K562 (cell line): ENCODE data around the gene LMX1B. TPM values are rescaled to one million over a fixed set of nuclear protein-coding genes. Genes with fewer than 3 reads are reported as not detected.
A peak's percentile ranks its signal among the peaks of the same experiment; 100 is the strongest.

ENCODE experiments used
- ATAC-seq: fragments of 200-7000 bp; cut with Tn5 transposase; 3 replicates; pipeline ENCODE4 v1.9.1; 2020; ENCODE audit warnings: moderate library complexity
- BruUV-seq: library from RNA; stranded (reverse); fragments of 400-500 nt; replicated peaks from 2 replicates; lab custom pipeline; 2021; lab: Mats Ljungman, UMichigan
- CTCF ChIA-PET: fragments of 300-600 bp; formaldehyde crosslinking; extraction: SDS; loops from one replicate; lab custom pipeline; 2021; ENCODE audit warnings: low intra/inter-chr PET ratio; lab: Yijun Ruan, JAX
- POLR2A ChIA-PET: fragments of 300-600, 350-650 bp; sonication (Branson Sonifier 250); formaldehyde crosslinking; extraction: SDS; loops from one replicate; lab custom pipeline; 2021; ENCODE audit warnings: antibody characterized with exemption, inconsistent platforms; lab: Yijun Ruan, JAX
- DNase-seq, 4 experiments: peaks; one replicate each; pipeline versions ENCODE4 v3.0.0 to v3.0.0-alpha.2; 2011 to 2018; ENCODE audit warnings: low spot score in 3 of 4, mixed read lengths in 3 of 4; ENCODE audit errors: extremely low read depth in 1 of 4
- FAIRE-seq: peaks from 2 replicates; lab custom pipeline; 2011; peaks lifted over from hg19 to GRCh38; lab: Jason Lieb, UNC
- H2AFZ ChIP-seq: 2 replicates; pipeline ENCODE4 v1.6.0; 2011; ENCODE audit warnings: low read depth, low read length, control low read depth, inconsistent platforms
- H3K27ac ChIP-seq: fragments of 200-600 bp; 3 replicates; pipeline ENCODE4 v1.8.0; 2011; ENCODE audit warnings: low read depth, mild to moderate bottlenecking, control low read depth, inconsistent platforms, low read length, moderate library complexity, mixed read lengths; ENCODE audit errors: extremely low read depth
- H3K27me3 ChIP-seq, 2 experiments: fragments of 300-600 bp in 1 of 2; 2 replicates in 1 of 2; 3 replicates in 1 of 2; pipeline versions ENCODE4 v1.6.0 to v1.8.0; 2011; ENCODE audit warnings: inconsistent platforms in 2 of 2, low read length in 2 of 2, mild to moderate bottlenecking in 1 of 2, mixed read lengths in 1 of 2, moderate library complexity in 1 of 2; ENCODE audit not compliant: control insufficient read depth in 2 of 2, insufficient read depth in 2 of 2
- H3K36me3 ChIP-seq: fragments of 300-600 bp; 3 replicates; pipeline ENCODE4 v1.8.0; 2011; ENCODE audit warnings: mild to moderate bottlenecking, low read length, inconsistent platforms; ENCODE audit not compliant: control insufficient read depth, insufficient read depth
- H3K4me1 ChIP-seq, 2 experiments: fragments of 200-600 bp in 1 of 2; replicated peaks in 1 of 2; 2 replicates in 1 of 2; 3 replicates in 1 of 2; pipeline versions ENCODE4 v1.5.1 to v1.8.0; 2011; ENCODE audit warnings: inconsistent platforms in 2 of 2, low read length in 2 of 2, mild to moderate bottlenecking in 1 of 2, mixed read lengths in 1 of 2, moderate library complexity in 1 of 2; ENCODE audit not compliant: control insufficient read depth in 2 of 2, insufficient read depth in 2 of 2
- H3K4me2 ChIP-seq: 2 replicates; pipeline ENCODE4 v1.6.1; 2011; ENCODE audit warnings: low read length, control low read depth, inconsistent platforms, mixed read lengths; ENCODE audit not compliant: insufficient read depth
- H3K4me3 ChIP-seq: fragments of 200-600 bp; sonication (generic), shearing (Covaris generic); 2 replicates; pipeline ENCODE4 v1.5.1; 2016; ENCODE audit warnings: control low read depth, inconsistent platforms
- H3K79me2 ChIP-seq: fragments of 200-600 bp; 3 replicates; pipeline ENCODE4 v1.8.0; 2011; ENCODE audit warnings: low read length, inconsistent platforms; ENCODE audit not compliant: control insufficient read depth, insufficient read depth
- H3K9ac ChIP-seq, 2 experiments: 2 replicates each; pipeline versions ENCODE4 v1.6.0 to v1.6.1; 2011; ENCODE audit warnings: low read depth in 2 of 2, low read length in 2 of 2, control low read depth in 1 of 2, inconsistent platforms in 1 of 2, mild to moderate bottlenecking in 1 of 2, mixed read lengths in 1 of 2; ENCODE audit not compliant: insufficient read depth in 1 of 2
- H3K9me1 ChIP-seq: one replicate; pipeline ENCODE4 v1.6.0; 2011; ENCODE audit warnings: inconsistent platforms, mild to moderate bottlenecking, low read length, moderate library complexity; ENCODE audit not compliant: control insufficient read depth, insufficient read depth
- H3K9me3 ChIP-seq: replicated peaks from 2 replicates; pipeline ENCODE4 v1.5.1; 2011; ENCODE audit warnings: low read depth, low read length, inconsistent platforms; ENCODE audit not compliant: control insufficient read depth, insufficient read depth
- H4K20me1 ChIP-seq: replicated peaks from 2 replicates; pipeline ENCODE4 v1.6.1; 2011; ENCODE audit warnings: low read length, inconsistent platforms, mixed read lengths; ENCODE audit not compliant: control insufficient read depth, insufficient read depth
- CBX8 ChIP-seq: fragments of 200-600 bp; sonication (generic); IDR thresholded peaks from 2 replicates; pipeline ENCODE4 v1.6.1; 2012; ENCODE audit warnings: borderline replicate concordance, mixed run types, low read depth, mild to moderate bottlenecking, moderate library complexity, mixed read lengths, low read length, control low read depth, inconsistent platforms; ENCODE audit not compliant: poor library complexity, severe bottlenecking; ENCODE audit errors: extremely low read depth
- NFIC ChIP-seq: fragments of 450-650 bp; IDR thresholded peaks from 2 replicates; pipeline ENCODE4 v1.6.1; 2017; ENCODE audit warnings: mild to moderate bottlenecking, inconsistent platforms
- SAFB2 ChIP-seq: fragments of 200-400 bp; formaldehyde crosslinking; IDR thresholded peaks from 2 replicates; pipeline ENCODE4 v1.6.1; 2018; ENCODE audit warnings: borderline replicate concordance, low read length, low read depth, moderate library complexity; ENCODE audit not compliant: severe bottlenecking
- SP2 ChIP-seq: IDR thresholded peaks from 2 replicates; pipeline ENCODE4 v1.6.1; 2011; ENCODE audit warnings: mild to moderate bottlenecking, low read depth, low read length, moderate library complexity; ENCODE audit not compliant: poor library complexity, severe bottlenecking; ENCODE audit errors: extremely low read depth
- ZFX ChIP-seq: sonication (generic); formaldehyde crosslinking; IDR thresholded peaks from 2 replicates; pipeline ENCODE4 v1.8.0; 2022; ENCODE audit warnings: mild to moderate bottlenecking, missing genetic modification reagents, moderate library complexity
- ZNF121 ChIP-seq: sonication (generic); formaldehyde crosslinking; conservative IDR thresholded peaks from 2 replicates; pipeline ENCODE4 v1.8.0; 2022; ENCODE audit warnings: missing genetic modification reagents
- ZNF232 ChIP-seq: sonication (generic); formaldehyde crosslinking; IDR thresholded peaks from 2 replicates; pipeline ENCODE4 v1.8.0; 2022; ENCODE audit warnings: mild to moderate bottlenecking, missing genetic modification reagents
- WGBS: fragments of 100-300 bp; shearing (Covaris generic); methylation state at CpG from one replicate; pipeline ENCODE4 v1.1.6; 2016; ENCODE audit warnings: low coverage, mixed read lengths; ENCODE audit not compliant: insufficient coverage; ENCODE audit errors: missing lambda C conversion rate; 5-methylcytosine and 5-hydroxymethylcytosine counted together
- in situ Hi-C: fragments of 300-500 bp; cut with MboI; formaldehyde crosslinking; loops from 4 replicates; pipeline ENCODE4 v1.15.0; 2018; ENCODE audit warnings: inconsistent platforms, mixed read lengths
- intact Hi-C: fragments of 100-400 bp; cut with micrococcal nuclease; formaldehyde crosslinking; loops from 2 replicates; pipeline ENCODE4 v1.14.2; 2022
- polyA plus RNA-seq, 8 experiments: library from polyadenylated mRNA; depleted of rRNA in 4 of 8; stranded (reverse) in 5 of 8; unstranded in 3 of 8; fragments of >200 nt; fragmentation: Nextera tagmentation in 2 of 8; fragmentation: Illumina TruSeq in 1 of 8; extraction: Ambion mirVana in 2 of 8; extraction: Trizol in 1 of 8; gene quantifications; 2 replicates each; pipeline versions ENCODE4 v1.2.1 to v1.2.3, GENCODE V29; 2011 to 2014; ENCODE audit warnings: inconsistent platforms in 1 of 8, missing spikeins in 1 of 8
- total RNA-seq, 7 experiments: library from RNA; depleted of rRNA in 6 of 7; stranded (reverse); fragments of >200 nt in 6 of 7; fragmentation: Illumina TruSeq in 2 of 7; extraction: Trizol in 2 of 7; gene quantifications; 2 replicates each; pipeline versions ENCODE4 v1.2.1 to v1.2.3, GENCODE V29; 2011 to 2021; ENCODE audit warnings: low replicate concordance in 1 of 7
- TF ChIP-seq, protein P1 (sequence below): fragments of 200-800 bp; sonication (Bioruptor generic); IDR thresholded peaks from 2 replicates; pipeline ENCODE4 v1.6.1; 2017; ENCODE audit warnings: missing genetic modification characterization, missing compliant biosample characterization
- TF ChIP-seq, protein P2 (sequence below): fragments of 450-650 bp; IDR thresholded peaks from 2 replicates; pipeline ENCODE4 v1.6.1; 2016; ENCODE audit warnings: low read depth, mild to moderate bottlenecking, moderate library complexity
- TF ChIP-seq, protein P3 (sequence below): IDR thresholded peaks from 3 replicates; pipeline ENCODE4 v1.6.1; 2011; ENCODE audit warnings: borderline replicate concordance, mild to moderate bottlenecking, moderate library complexity; ENCODE audit not compliant: insufficient read length; ENCODE audit errors: extremely low read depth

LMX1B gene
- total and polyA plus RNA-seq, 9 of the 15 experiments (the other 6 are each of a cell fraction or from before 2014, with no cell fraction given) = not detected

DNA sequence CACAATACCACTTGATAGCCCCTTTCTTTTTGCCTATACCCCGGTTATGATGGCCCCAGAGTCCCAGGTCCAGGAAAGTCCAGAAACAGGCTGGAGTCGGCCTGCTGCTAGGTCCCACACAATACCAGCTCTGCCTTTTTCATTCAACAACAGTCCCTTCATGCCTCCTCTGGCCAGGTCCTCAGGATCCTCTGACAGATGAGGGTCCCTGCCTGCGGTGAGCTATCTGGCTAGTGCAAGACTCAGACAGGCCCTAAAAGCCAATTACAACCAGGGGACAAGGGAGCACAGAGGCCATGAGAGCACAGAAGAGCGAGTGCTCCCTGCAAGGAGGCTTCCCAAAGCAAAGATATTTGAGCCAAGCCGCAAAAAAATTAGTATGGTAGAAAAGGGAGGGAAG is 106.3 kb downstream of the LMX1B start (continued):
- TF ChIP-seq, protein P1, sequence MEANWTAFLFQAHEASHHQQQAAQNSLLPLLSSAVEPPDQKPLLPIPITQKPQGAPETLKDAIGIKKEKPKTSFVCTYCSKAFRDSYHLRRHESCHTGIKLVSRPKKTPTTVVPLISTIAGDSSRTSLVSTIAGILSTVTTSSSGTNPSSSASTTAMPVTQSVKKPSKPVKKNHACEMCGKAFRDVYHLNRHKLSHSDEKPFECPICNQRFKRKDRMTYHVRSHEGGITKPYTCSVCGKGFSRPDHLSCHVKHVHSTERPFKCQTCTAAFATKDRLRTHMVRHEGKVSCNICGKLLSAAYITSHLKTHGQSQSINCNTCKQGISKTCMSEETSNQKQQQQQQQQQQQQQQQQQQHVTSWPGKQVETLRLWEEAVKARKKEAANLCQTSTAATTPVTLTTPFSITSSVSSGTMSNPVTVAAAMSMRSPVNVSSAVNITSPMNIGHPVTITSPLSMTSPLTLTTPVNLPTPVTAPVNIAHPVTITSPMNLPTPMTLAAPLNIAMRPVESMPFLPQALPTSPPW = no peak
- TF ChIP-seq SP2 (no peak), CBX8 (no peak), ZNF232 (CRISPR knock-in tag) (no peak)
- TF ChIP-seq, protein P2, sequence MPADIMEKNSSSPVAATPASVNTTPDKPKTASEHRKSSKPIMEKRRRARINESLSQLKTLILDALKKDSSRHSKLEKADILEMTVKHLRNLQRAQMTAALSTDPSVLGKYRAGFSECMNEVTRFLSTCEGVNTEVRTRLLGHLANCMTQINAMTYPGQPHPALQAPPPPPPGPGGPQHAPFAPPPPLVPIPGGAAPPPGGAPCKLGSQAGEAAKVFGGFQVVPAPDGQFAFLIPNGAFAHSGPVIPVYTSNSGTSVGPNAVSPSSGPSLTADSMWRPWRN = no peak
- TF ChIP-seq, all 486 proteins: peak for 0

DNA sequence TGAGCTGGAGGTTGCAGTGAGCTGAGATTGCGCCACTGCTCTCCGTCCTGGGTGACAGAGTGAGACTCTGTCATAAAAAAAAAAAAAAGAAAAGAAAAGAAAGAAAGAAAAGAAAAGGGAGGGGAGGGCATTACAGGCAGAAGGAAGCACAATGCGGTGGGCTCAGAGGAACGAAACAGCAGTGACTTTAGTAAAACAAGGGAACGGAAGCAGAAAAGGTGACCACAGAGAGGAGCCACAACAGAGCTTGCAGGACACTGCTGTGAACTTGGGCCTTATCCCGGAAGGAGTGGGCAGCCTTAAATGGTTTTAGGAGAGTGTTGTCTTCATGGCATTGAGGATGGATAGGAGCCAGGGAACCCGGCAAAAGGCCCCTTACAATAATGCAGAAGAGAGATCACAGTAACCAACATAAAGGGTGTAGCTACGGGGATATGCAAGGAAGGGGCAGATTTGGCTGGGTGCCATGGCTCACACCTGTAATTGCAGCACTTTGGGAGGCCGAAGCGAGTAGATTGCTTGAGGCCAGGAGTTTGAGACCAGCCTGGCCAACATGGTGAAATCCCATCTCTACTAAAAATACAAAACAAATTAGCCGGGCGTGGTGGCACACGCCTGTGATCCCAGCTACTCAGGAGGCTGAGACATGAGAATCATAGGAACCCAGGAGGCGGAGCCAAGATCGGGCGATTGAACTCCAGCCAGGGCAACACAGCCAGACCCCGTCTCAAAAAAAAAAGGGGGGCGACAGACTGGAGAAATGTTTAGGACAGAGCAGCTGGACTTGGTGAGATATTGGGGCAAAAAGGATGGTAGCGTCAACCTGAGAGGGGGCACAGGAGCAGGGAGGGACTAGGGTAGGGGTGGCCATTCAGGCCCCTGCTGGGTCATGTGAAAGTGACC is 107.2 kb downstream of the LMX1B start:
- H3K4me3 ChIP-seq = no peak overlapping the region
- H3K9me1 ChIP-seq = no peaks in the 10 kb centered on the region
- no peak overlapping the region for H2AFZ ChIP-seq
- BruUV-seq = no TSS peak
- intact Hi-C loops = no loop called here
- no peaks in the 10 kb centered on the region for H3K36me3 ChIP-seq
- no peak for ATAC-seq
- peaks cover 0 to 24% of the 10 kb centered on the region in 2 experiments; a peak in 2 of 5 replicates for H3K4me1 ChIP-seq
- ChIA-PET POLR2A (interaction anchor here (0.8 kb wide), 1 partner anchor 20 kb away, joined by 5 read pairs; no protein-coding TSS in a partner anchor), CTCF (no interaction called here)
- no peak overlapping the region for H3K4me2 ChIP-seq
- H3K27ac ChIP-seq = no peak overlapping the region
- H3K79me2 ChIP-seq = no peaks in the 10 kb centered on the region
- TF ChIP-seq ZFX (no peak), SAFB2 (no peak), NFIC (peak; percentile 48; the same call in 1 of the 2 replicates), ZNF121 (CRISPR knock-in tag) (peak; percentile 72)
- TF ChIP-seq, protein P3, sequence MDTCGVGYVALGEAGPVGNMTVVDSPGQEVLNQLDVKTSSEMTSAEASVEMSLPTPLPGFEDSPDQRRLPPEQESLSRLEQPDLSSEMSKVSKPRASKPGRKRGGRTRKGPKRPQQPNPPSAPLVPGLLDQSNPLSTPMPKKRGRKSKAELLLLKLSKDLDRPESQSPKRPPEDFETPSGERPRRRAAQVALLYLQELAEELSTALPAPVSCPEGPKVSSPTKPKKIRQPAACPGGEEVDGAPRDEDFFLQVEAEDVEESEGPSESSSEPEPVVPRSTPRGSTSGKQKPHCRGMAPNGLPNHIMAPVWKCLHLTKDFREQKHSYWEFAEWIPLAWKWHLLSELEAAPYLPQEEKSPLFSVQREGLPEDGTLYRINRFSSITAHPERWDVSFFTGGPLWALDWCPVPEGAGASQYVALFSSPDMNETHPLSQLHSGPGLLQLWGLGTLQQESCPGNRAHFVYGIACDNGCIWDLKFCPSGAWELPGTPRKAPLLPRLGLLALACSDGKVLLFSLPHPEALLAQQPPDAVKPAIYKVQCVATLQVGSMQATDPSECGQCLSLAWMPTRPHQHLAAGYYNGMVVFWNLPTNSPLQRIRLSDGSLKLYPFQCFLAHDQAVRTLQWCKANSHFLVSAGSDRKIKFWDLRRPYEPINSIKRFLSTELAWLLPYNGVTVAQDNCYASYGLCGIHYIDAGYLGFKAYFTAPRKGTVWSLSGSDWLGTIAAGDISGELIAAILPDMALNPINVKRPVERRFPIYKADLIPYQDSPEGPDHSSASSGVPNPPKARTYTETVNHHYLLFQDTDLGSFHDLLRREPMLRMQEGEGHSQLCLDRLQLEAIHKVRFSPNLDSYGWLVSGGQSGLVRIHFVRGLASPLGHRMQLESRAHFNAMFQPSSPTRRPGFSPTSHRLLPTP = no peak
- H3K9me3 ChIP-seq = no peaks in the 10 kb centered on the region
- in situ Hi-C loops = no loop called here
- no peak overlapping the region for H3K9ac ChIP-seq
- peaks cover 12 to 51% of the 10 kb centered on the region in 2 experiments for H3K27me3 ChIP-seq
- no peak for DNase-seq
- H4K20me1 ChIP-seq = no peaks in the 10 kb centered on the region
- FAIRE-seq = no peak
- WGBS = 25% methylated on average over 19 of the region's 19 CpGs
